Measurements from ENCODE around the gene RIMS4.

The RIMS4 gene

DNA sequence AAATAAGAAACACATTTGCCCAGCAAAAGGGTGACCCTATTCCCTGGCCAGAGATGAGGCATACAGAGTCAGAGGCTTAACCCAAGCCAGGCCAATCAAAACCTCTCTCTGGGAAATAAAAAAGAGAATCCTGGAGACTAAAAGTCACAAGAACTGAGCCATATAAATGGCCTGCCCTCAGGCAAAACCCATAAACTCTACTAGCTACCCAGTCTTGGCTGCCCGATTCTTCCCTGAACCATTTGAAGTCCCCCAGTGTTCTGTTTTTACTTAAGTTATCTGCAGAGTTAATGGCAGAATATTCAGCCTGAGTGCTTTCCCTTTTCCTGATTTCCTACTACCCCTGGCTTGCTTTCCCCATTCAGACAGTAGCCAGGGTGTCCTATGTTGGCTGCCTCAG lies 50.8 kb downstream of the RIMS4 start:
- no peak for DNase-seq

DNA sequence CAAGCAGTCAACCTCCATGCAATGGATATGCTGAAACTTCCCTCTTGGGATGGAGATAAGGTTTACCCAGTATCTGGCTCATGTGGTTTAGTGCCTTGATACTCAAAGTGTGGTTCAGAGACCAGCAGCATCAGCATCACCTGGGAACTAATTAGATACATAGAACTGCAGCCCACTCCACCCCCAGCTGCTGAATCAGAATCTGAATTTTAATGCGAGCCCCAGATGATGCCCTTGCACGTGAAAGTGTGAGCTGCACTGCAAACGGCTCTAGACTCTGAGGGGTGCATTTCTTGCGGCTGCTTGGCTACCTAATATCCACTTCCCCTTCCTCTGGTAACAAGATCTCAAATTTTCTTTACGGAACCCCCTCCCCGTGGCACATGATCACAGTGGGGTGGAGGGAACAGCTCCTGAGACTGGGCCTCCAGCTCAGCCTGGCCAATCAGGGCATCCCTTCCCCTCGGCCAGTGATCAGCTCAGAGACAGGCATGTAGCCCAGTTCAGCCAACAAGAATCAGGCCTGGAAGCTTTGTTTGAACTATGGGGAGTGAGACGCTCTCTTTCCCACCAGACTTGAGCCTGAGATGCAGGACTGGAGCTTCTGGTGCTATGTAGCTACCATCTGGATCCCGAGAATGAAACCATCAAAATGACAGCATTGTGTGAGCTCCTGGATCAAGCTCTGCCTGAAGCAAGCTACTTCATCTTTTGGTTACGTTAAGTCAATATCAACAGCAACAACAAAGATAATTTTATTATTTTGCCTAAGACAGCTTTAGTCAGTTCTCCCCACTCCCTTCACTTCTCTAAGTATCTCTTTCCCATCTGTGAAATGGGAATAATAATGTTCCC lies 51.9 kb downstream of the RIMS4 start:
- no peak for DNase-seq

DNA sequence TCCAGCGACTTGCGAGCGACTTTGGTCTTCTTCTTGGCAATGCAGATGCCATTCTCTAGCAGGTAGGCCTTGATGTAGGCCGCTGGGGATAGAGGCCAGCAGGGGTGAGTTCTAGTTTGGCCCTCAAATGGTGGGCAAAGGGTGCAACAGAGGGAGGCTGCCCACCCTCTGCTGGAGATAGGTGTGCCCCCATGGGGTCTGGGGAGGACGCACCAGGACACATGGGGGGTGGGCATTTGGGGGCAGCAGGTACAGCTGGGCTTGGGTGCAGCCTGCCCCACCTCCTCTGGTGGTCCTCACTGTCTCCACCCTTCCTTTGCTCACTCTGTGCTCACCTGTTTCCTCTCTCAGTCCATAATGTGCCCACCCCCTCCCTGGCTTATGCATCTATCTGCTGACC lies 53.4 kb downstream of the RIMS4 start:
- DNase-seq = no peak

DNA sequence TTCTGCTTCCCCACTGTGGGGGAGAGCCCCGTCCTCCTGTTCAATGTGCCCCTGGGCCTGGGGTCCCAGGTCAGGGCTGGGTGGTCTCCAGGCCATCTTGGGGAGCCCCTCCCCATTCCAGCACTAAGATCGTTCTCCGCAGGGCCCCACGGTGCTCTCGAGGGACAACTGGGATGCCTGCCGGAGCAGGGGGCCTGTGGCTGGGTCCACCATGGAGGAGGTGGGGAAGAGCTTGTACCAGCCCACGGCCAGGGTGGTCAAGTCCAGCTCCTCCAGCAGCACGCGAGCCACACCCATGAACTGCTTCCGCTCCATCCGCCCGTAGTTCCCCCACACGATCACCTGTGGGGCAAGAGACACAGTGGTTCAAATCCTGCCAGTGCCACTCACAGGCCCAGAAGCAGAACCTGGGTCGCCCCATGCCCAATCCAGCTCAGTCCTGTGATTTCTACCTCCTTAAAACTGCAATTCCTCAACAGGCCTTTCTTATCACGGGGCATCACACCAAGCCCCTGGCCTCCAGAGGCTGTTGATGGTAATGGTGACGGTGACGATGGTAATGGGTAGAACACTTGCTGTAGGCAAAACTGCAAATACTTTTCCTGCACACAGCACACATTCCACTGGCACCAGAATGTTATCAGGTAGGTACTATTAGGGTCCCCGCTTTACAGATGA lies 54.2 kb downstream of the RIMS4 start:
- DNase-seq = no peak

DNA sequence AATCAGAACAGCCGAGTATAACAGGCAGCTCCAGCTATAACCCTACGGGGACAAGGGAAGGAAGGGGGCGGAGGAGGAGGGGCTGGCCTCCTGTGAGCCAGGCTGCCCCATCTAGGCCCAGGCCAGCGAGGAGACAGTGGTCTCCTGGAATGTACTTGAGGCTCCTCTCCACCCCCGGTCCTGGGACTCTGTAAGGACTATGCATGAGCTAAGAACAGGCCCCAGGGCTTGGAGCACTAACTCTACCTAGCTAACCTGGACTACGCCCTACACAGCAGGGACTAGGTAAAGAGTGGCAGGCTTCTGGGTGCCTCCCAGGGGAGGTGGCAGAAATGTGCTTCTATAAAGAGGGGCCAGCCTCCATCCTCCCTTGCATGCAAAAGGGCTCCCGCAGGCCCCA lies 55.8 kb downstream of the RIMS4 start:
- DNase-seq = no peak

DNA sequence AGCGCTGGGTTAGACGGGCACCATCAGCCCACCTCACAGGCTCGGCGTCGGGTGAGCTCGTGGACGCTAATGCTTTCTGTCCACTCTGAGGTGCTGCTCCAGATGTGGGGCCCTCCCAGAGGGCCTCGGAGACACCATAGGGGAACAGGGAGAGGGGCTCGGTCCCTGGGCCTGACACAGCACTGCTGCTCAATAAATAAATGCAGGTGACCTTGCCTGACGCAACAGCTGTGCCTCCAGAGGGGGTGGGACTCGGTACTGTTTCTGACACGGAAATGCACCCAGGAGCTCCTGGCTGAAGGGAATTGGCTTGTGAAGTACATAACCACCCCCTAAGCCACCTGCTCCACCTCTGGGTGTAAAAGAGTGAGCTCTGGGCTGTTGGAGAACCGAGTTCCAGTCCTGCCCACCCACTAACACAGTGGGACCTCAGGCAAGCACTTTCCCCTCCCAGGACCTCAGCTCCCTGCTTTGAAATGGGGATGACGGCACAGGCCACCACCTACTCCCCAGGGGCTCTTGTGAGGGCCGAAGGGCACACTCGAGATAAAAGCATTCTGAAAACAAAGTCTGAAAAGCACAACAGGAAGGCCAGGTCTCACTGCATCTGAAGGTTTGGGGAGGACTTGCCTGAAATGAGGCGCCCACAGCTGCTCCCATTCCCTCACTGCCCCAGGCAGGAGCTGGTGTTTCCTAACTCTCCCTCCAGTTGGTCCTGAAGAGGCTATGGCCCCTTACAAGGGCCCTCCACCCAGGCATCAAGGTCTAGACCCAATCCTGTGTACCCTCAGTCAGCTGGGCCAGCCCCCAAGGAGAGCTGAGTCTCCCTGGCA lies 58.0 kb downstream of the RIMS4 start:
- no peak for DNase-seq

DNA sequence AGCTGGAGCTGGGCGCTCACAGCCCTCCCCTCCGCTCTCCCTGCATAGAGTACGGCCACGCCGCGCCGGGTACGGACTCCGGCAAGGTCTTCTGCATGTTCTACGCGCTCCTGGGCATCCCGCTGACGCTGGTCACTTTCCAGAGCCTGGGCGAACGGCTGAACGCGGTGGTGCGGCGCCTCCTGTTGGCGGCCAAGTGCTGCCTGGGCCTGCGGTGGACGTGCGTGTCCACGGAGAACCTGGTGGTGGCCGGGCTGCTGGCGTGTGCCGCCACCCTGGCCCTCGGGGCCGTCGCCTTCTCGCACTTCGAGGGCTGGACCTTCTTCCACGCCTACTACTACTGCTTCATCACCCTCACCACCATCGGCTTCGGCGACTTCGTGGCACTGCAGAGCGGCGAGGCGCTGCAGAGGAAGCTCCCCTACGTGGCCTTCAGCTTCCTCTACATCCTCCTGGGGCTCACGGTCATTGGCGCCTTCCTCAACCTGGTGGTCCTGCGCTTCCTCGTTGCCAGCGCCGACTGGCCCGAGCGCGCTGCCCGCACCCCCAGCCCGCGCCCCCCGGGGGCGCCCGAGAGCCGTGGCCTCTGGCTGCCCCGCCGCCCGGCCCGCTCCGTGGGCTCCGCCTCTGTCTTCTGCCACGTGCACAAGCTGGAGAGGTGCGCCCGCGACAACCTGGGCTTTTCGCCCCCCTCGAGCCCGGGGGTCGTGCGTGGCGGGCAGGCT lies 60.1 kb downstream of the RIMS4 start:
- no peak for DNase-seq

DNA sequence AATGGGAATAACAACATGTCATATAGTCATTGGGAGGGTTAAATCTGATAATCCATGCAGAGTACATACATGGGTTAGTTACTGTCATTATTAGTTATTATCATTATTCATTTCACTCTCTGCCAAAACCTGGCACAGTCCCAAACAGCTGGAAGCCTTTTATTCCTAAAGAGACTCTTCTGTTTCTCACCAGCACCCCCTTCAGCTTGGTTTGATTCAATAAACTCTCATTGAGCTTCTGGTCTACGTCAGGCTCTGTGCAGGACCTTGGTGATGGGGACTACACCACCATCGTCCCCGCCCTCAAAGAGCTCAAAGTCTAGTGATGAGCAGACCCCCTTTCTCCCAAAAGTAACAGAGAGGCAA lies 62.4 kb downstream of the RIMS4 start:
- DNase-seq = peak in 1 of 2 experiments; percentile 34

DNA sequence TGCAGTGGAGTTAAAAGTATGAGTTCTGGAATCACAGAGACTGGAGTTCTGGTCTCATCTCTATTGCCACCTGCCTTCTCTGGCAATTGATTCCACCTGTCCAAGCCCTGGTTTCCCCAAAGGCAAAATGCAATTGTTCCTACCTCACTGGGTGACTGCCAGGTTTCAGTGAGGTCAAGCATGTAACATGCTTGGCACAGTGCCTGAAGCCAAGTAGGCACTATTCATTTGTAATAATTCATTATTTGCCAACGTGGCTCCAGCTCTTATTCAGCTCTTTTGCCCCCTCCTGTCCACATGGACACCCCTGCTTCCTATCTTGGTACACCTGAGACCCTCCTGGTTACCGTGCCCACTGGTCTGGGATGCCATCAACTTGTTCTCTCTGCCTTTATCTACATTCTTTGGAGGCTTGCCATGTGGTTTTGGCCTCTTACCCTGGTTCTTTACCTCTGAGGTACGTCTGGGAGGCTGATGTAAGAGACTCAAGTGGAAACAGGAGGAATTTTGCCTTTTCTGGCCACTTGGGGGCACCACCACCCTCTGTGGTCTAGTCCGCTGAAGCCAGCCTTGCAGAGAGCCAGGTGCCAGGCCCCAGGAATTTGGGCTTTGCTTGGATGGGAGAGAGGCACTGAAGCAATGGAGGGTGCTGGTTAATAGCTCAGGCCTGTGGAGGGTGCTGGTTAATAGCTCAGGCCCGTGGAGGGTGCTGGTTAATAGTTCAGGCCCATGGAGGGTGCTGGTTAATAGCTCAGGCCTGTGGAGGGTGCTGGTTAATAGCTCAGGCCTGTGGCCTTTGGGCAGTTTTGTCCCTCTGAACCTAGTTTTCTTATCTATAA lies 63.0 kb downstream of the RIMS4 start:
- peak; percentile 88 to 94 for DNase-seq

DNA sequence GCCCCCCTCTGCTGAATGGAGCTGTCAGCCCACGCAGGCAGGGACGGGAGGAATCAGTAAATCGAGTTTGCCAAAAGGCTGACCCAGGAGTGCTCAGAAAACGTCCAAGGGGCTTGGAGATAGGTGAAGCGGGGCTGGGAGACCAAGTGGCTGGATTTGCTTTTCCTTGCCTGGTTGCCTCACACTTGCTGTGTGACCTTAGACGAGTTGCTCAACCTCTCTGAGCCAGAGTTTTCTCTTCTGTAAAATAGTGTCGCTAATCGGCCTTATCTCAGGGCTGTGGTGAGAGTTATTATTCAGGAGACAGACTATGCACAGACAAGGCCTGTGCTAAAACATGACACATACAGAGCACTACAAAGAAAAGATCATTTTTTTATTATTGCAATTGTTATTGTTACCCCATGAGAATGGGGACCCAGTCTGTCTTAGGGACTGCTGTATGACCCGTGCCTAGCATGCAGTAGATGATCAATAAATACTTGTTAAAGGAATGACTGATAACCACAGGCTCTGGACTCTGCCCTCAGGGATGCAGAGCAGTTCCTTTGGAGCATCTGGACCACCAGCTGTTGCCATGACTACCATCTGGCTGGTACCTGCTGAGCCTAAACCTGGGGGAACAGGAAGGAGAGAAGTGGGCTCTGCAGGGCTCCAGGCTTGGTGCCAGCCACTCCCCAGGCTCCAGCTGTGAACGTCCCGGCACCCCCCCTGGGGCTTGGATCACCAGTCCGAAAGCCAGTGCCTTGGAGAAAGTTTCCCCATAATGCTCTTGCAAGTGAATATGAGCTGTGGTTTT lies 63.8 kb downstream of the RIMS4 start:
- DNase-seq = peak; percentile 84 to 95

DNA sequence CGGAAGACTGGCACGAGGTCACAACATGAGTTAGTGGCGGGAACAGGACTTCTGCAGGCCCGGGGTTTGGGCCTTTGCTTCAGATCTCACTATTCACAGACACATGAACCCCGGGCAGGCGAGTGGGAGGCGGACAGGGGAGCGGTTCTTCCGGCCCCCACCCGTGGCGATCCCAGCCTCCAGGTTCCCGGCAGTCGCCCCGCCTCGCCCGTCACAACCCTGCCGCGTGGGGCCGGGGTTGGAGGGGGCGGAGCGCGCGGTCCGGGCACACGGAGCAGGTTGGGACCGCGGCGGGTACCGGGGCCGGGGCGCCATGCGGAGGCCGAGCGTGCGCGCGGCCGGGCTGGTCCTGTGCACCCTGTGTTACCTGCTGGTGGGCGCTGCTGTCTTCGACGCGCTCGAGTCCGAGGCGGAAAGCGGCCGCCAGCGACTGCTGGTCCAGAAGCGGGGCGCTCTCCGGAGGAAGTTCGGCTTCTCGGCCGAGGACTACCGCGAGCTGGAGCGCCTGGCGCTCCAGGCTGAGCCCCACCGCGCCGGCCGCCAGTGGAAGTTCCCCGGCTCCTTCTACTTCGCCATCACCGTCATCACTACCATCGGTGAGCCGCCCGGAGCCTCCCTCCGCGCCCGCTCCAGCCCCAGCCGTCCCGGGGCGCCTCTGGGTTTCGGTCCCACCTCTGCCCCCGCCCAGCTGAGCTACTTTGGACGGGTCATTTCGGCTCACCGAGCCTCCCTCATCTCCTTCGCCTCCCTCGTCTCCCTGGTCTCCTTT lies 64.6 kb downstream of the RIMS4 start, which contains the start of gene KCNK15:
Gene KCNK15, plus strand, starts transcription at position 268 of the 769 bp plus-strand sequence. Its CDS starts 46 bp downstream, at position 314.
- DNase-seq = no peak

DNA sequence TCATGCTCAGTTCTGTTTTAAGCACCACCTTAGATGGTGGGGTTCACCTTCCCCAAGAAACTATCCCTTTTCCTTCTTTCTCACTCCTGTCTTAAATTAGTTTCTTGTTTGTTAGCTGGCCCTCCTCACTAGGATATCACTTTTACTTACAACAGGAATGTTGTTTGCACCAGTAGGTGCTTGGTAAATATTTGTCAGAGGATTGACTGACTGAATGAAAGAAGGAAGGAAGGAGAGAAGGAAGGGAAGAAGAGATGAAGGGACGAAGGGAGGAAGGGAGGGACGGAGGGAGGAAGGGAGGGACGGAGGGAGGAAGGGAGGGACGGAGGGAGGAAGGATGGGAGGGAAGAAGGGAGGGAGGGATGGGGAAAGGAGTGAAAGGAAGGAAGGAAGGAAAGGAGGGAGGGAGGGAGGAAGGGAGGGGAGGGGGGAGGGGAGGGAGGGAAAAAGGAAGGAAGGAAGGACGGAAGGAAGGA lies 65.2 kb downstream of the RIMS4 start:
- DNase-seq = no peak

DNA sequence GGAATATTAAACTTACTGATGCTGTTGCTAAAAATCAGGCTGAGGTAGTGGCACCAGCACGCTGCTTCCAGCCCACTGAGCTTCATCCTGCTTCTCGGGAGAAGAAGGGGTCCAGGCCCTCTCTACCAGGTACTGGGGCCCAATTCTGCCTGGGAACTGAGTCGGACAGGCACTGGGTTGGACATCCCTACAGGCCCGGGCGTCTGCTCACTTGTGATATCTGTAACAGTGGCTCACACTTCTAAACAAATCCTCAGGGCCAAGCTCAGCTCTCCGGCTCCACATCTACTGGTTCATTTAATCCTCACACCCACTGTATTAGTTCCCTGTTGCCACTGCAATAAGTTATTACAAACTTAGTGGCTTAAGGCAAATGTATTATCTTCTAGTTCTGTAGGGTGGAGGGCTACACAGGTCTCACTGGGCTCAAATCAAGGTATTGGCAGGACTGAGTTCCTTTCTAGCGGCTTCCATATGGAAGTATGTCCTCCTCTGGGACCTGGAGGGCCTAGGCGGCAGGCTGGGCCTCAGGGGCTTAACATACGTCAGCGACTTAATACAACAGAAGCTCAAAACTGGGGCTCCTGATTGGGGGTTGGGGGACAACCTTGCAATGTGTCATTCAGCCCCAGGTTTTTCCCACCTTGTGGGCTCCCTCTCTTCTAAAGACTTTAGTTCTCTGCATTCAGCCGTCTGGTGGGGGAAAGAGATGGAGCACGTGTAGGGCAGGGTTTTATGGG lies 66.3 kb downstream of the RIMS4 start:
- DNase-seq = no peak

DNA sequence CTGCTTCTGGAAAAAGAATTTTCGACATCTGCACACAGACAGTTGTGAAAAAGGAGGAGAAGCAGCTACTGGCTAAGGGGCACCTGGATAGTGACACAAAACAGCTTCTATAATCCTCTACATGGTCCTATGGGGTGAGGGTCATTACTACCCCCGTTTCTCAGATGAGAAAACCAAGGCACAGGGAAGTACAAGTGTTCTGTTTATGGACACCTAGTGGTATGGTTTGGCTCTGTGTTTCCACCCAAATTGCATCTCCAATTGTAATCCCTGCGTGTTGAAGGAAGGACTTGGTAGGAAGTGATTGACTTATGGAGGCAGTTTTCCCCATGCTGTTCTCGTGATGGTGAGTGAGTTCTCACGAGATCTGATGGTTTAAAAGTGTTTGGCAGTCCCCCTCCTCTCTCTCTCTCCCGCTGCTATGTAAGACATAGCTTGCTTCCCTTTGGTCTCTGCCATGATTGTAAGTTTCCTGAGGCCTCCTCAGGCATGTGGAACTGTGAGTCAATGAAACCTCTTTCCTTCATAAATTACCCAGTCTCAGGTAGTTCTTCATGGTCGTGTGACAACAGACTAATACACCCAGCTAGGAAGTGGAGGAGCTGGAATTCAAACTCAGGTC lies 67.2 kb downstream of the RIMS4 start:
- no peak for DNase-seq

DNA sequence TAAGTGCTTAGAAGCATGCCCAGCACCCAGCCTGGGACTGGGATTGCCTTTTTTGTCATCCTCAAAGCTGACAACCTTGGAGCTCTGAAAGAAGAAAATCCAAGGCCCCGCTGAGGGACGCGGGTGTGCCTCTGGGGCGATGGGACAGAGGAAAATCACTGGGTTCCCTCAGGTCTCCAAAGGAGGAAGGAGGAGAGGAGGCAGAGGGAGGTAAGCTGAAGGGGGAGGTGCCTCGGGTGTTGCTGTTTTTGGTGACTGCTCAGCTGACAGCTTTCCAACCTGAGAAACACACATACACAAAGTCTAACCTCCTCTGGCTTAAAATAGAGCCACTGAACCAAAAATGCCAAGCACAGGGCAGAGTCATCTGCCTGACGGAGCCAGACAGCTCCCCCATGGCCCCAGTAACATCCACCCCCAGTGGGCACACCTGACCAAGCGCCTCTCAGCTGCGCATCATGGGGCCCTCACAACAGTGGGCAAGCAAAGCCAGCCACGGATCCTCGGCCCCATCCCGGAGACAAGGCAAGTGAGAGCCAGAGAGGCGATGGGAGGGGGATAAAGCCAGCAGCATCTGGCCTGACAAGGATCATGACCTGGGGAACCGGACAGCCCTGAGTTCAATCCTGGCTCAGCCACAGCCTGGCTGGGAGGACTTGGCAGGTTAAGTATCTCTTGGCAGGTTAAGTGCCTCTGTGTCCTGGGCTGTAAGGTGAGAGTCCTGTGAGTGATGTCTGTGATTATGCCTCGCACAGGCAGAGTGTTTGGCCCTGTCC lies 67.9 kb downstream of the RIMS4 start:
- DNase-seq = no peak

DNA sequence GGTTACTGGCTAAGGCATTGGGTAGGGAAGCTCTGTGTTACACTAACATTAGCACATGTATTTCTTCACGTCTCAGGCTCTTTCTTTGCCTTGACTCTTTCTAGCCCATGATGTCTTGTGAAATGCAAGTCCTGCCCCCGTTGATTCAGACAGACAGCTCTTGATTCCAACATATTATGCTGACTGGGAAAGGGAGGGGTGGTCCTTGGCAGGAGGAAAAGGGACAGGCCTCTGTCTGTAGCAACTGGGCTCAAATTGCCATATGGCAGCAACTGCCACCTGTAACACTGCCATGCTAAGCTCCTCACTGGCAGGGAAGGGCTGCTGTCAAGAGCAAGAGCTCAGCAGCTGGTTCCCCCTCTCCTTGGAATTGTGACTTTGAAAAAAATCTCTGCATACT lies 70.4 kb downstream of the RIMS4 start:
- no peak for DNase-seq

DNA sequence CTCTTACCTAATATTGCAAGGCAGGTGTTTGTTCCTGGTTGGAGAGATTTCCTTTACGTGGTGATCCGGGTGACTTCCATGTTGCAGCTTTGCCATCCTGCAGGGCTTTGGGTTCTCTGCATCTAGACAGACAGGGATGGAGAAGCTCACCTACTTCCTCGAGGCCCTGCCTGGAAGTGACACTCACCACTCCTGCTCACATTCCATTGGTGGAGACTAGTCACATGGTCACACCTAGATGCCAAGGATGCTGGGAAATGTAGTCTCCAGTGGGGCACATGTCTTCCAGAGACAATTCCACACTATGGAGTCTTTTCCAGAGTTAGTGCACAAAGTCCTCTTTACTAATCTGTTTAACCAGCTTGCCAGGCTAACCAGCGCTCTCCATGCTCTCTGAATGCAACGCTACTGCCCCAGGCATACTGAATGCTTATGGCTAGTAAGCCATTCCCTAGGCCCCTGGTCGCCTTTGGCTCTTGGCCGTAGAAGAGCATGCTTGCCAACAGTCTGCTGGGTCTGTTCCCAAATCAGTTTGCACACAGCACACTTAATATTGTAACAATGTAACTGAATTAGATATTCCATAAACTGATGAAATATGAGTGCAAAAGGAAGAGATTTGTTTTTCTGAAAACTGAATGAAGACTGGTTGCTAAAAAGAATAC lies 71.4 kb downstream of the RIMS4 start:
- DNase-seq = peak; percentile 48 to 70

Measured in NCI-H2081 (cell line).